GM12878 (cell line): Measurements from ENCODE around the gene OXCT1. TPM values are rescaled to one million over a fixed set of nuclear protein-coding genes. Genes with fewer than 3 reads are reported as not detected.

Experiments used
- ATAC-seq: fragments of 200-7000 bp; cut with Tn5 transposase; 3 replicates; pipeline ENCODE4 v1.9.1; 2020; ENCODE audit warnings: mild to moderate bottlenecking, moderate library complexity
- BruUV-seq: library from RNA; stranded (reverse); fragments of 400-500 nt; replicated peaks from 2 replicates; lab custom pipeline; 2021; lab: Mats Ljungman, UMichigan
- CTCF ChIA-PET: fragments of 300-600 bp; sonication (Branson Sonifier 250); formaldehyde crosslinking; extraction: SDS; loops from one replicate; lab custom pipeline; 2021; ENCODE audit warnings: inconsistent platforms; lab: Yijun Ruan, JAX
- POLR2A ChIA-PET: fragments of 350-600 bp; formaldehyde crosslinking; extraction: SDS; loops from one replicate; lab custom pipeline; 2021; ENCODE audit warnings: inconsistent platforms; lab: Charles Lee
- RAD21 ChIA-PET: fragments of 300-600 bp; sonication (Branson Sonifier 250); formaldehyde crosslinking; loops from one replicate; lab custom pipeline; 2023; ENCODE audit warnings: antibody characterized with exemption; ENCODE audit not compliant: unreplicated experiment; lab: Charles Lee
- SMC1A ChIA-PET: fragments of 300-600 bp; sonication (Branson Sonifier 250); formaldehyde crosslinking; loops from one replicate; lab custom pipeline; 2023; ENCODE audit not compliant: unreplicated experiment, uncharacterized antibody; lab: Charles Lee
- DNase-seq: peaks from one replicate; pipeline ENCODE4 v3.0.0-alpha.2; 2011; ENCODE audit warnings: low read depth, low spot score
- FAIRE-seq: peaks from 3 replicates; lab custom pipeline; 2011; peaks lifted over from hg19 to GRCh38; lab: Jason Lieb, UNC
- H2AFZ ChIP-seq: 2 replicates; pipeline ENCODE4 v1.6.0; 2011; ENCODE audit warnings: low read depth, low read length, control low read depth; ENCODE audit not compliant: control insufficient read depth
- H3K27ac ChIP-seq: 2 replicates; pipeline ENCODE4 v1.5.1; 2011; ENCODE audit warnings: control low read depth; ENCODE audit not compliant: control insufficient read depth, insufficient read depth
- H3K27me3 ChIP-seq, 2 experiments: replicated peaks in 1 of 2; 2 replicates each; pipeline versions ENCODE4 v1.6.0 to v1.6.1; 2011; ENCODE audit warnings: low read length in 1 of 2; ENCODE audit not compliant: control insufficient read depth in 2 of 2, insufficient read depth in 2 of 2
- H3K36me3 ChIP-seq, 2 experiments: 2 replicates each; pipeline ENCODE4 v1.5.1; 2011; ENCODE audit warnings: low read length in 1 of 2; ENCODE audit not compliant: control insufficient read depth in 2 of 2, insufficient read depth in 2 of 2
- H3K4me1 ChIP-seq: 2 replicates; pipeline ENCODE4 v1.6.1; 2011; ENCODE audit warnings: mild to moderate bottlenecking, low read length, moderate library complexity, mixed read lengths; ENCODE audit not compliant: control insufficient read depth, insufficient read depth
- H3K4me2 ChIP-seq: 2 replicates; pipeline ENCODE4 v1.6.0; 2011; ENCODE audit warnings: control low read depth; ENCODE audit not compliant: control insufficient read depth, insufficient read depth
- H3K4me3 ChIP-seq: fragments of 200-600 bp; sonication (generic); 2 replicates; pipeline ENCODE4 v1.5.1; 2016
- H3K79me2 ChIP-seq: 2 replicates; pipeline ENCODE4 v1.6.0; 2011; ENCODE audit warnings: low read length; ENCODE audit not compliant: control insufficient read depth, insufficient read depth
- H3K9ac ChIP-seq: 2 replicates; pipeline ENCODE4 v1.8.0; 2011; ENCODE audit warnings: low read length, control low read depth, mixed read lengths; ENCODE audit not compliant: control insufficient read depth, insufficient read depth
- H3K9me3 ChIP-seq: replicated peaks from 3 replicates; pipeline ENCODE4 v1.5.1; 2011; ENCODE audit warnings: mild to moderate bottlenecking, low read length; ENCODE audit not compliant: control insufficient read depth, insufficient read depth
- H4K20me1 ChIP-seq: 2 replicates; pipeline ENCODE4 v1.6.0; 2011; ENCODE audit not compliant: control insufficient read depth, insufficient read depth
- ATF7 ChIP-seq: fragments of 450-650 bp; IDR thresholded peaks from 2 replicates; pipeline ENCODE4 v1.6.1; 2016; ENCODE audit warnings: low read depth, mild to moderate bottlenecking
- BACH1 ChIP-seq: fragments of 450-650 bp; IDR thresholded peaks from 2 replicates; pipeline ENCODE4 v1.6.1; 2017; ENCODE audit warnings: mild to moderate bottlenecking, borderline replicate concordance
- MXI1 ChIP-seq: fragments of 150-350 bp; IDR thresholded peaks from 2 replicates; pipeline ENCODE4 v1.6.1; 2011; ENCODE audit warnings: low read depth, mild to moderate bottlenecking, inconsistent platforms, low read length, improper control_type of control experiment
- RAD21 ChIP-seq: IDR thresholded peaks from 2 replicates; pipeline ENCODE4 v1.6.1; 2011; ENCODE audit warnings: mild to moderate bottlenecking, low read depth, low read length, moderate library complexity; ENCODE audit not compliant: insufficient read depth
- ZNF207 ChIP-seq: fragments of 450-650 bp; IDR thresholded peaks from 2 replicates; pipeline ENCODE4 v1.6.1; 2014; ENCODE audit warnings: antibody characterized with exemption, mild to moderate bottlenecking, borderline replicate concordance
- ZNF384 ChIP-seq: IDR thresholded peaks from 2 replicates; pipeline ENCODE4 v1.6.1; 2012; ENCODE audit warnings: low read depth, mild to moderate bottlenecking, low read length, improper control_type of control experiment, borderline replicate concordance
- WGBS: methylation state at CpG from one replicate; pipeline ENCODE4 v1.1.6; 2016; ENCODE audit warnings: low lambda C conversion rate; ENCODE audit not compliant: insufficient replicate concordance, insufficient coverage; ENCODE audit errors: missing lambda C conversion rate; 5-methylcytosine and 5-hydroxymethylcytosine counted together
- in situ Hi-C: fragments of 300-500 bp; cut with MboI; formaldehyde crosslinking; loops from 9 replicates; pipeline ENCODE4 v1.14.3; 2018; ENCODE audit warnings: mixed read lengths
- intact Hi-C: fragments of 100-400 bp; cut with micrococcal nuclease; formaldehyde crosslinking; loops from one replicate; pipeline ENCODE4 v1.14.2; 2022; ENCODE audit not compliant: unreplicated experiment
- polyA plus RNA-seq, 11 experiments: library from polyadenylated mRNA; depleted of rRNA in 4 of 11; unstranded in 6 of 11; stranded (reverse) in 5 of 11; fragments of >200 nt; fragmentation: Nextera tagmentation in 4 of 11; fragmentation: Illumina TruSeq in 1 of 11; extraction: Ambion mirVana in 4 of 11; extraction: Trizol in 1 of 11; gene quantifications; 1 replicate in 1 of 11; 2 replicates in 10 of 11; pipeline versions ENCODE4 v1.2.1 to v1.2.3, GENCODE V29; 2011 to 2016; ENCODE audit warnings: inconsistent platforms in 2 of 11, missing spikeins in 2 of 11, low read depth in 1 of 11
- total RNA-seq, 4 experiments: library from RNA; depleted of rRNA in 3 of 4; stranded (reverse); fragments of >200 nt in 3 of 4; fragmentation: Illumina TruSeq in 1 of 4; extraction: Trizol in 1 of 4; gene quantifications; 2 replicates each; pipeline versions ENCODE4 v1.2.1 to v1.2.3, GENCODE V29; 2013 to 2021
- TF ChIP-seq, protein P1 (sequence below): IDR thresholded peaks from 2 replicates; pipeline ENCODE4 v1.6.1; 2011; ENCODE audit warnings: mild to moderate bottlenecking, low read depth, low read length, moderate library complexity; ENCODE audit not compliant: insufficient replicate concordance

The OXCT1 gene
- total and polyA plus RNA-seq, 10 of the 15 experiments (the other 5 are each of a cell fraction or from before 2014, with no cell fraction given), result 46.9 to 103 (median 70.5) TPM

DNA sequence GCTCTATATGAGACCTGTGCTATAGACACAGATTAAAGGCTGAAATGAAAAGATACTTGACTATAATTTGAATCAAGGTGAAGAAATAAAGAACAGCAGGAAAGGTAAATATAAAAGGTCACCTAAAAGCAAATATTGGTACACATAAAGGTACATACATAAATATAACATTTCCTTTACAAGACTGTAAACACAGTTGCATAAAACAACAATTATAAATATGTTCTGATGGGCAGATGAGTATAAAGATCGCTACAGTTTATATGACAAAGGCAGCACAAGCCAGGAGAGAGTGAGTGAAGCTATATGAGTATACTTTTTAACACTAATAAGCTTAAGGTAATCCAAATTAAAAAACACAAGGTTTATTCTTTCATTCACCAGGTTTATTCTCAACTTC, 114.5 kb downstream of the OXCT1 start:
- ChIA-PET SMC1A (interaction anchor here (1.0 to 10.0 kb wide), 9 partner anchors 8 to 88 kb away, joined by 3 to 104 read pairs (median 4); no protein-coding TSS in a partner anchor), POLR2A (interaction anchor here (0.9 to 2.6 kb wide), 2 partner anchors 10 to 60 kb away, joined by 3 to 10 read pairs; no protein-coding TSS in a partner anchor), CTCF (interaction anchor here (0.7 to 6.6 kb wide), 16 partner anchors 8 to 88 kb away, joined by 3 to 38 read pairs (median 4); no protein-coding TSS in a partner anchor), RAD21 (interaction anchor here (1.0 to 1.5 kb wide), 6 partner anchors 10 to 88 kb away, joined by 3 to 7 read pairs (median 3); no protein-coding TSS in a partner anchor)
- no TSS peak for BruUV-seq
- Histone ChIP-seq H3K27me3 (no peaks in the 10 kb centered on the region), H3K4me2 (no peak overlapping the region), H3K9ac (no peak overlapping the region), H3K79me2 (no peaks in the 10 kb centered on the region), H3K4me1 (no peaks in the 10 kb centered on the region; the same call in 1 of the 2 replicates), H3K9me3 (no peaks in the 10 kb centered on the region), H4K20me1 (no peaks in the 10 kb centered on the region), H3K27ac (no peak overlapping the region), H3K4me3 (no peak overlapping the region), H3K36me3 (peaks cover 5 to 6% of the 10 kb centered on the region in 2 experiments; a peak in 3 of 4 replicates), H2AFZ (no peak overlapping the region)
- 96% methylated on average over 1 of the region's 1 CpG for WGBS
- intact Hi-C loops, result loop anchor here (5.0 kb wide), 1 partner anchor 87 kb away; no protein-coding TSS in a partner anchor
- no peak for FAIRE-seq
- in situ Hi-C loops, result no loop called here
- no peak for TF ChIP-seq ZNF384
- TF ChIP-seq, protein P1, sequence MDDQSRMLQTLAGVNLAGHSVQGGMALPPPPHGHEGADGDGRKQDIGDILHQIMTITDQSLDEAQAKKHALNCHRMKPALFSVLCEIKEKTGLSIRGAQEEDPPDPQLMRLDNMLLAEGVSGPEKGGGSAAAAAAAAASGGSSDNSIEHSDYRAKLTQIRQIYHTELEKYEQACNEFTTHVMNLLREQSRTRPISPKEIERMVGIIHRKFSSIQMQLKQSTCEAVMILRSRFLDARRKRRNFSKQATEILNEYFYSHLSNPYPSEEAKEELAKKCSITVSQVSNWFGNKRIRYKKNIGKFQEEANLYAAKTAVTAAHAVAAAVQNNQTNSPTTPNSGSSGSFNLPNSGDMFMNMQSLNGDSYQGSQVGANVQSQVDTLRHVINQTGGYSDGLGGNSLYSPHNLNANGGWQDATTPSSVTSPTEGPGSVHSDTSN, result no peak
- no peak for TF ChIP-seq ZNF207
- TF ChIP-seq RAD21, result no peak
- no peak for TF ChIP-seq ATF7
- TF ChIP-seq BACH1, result no peak
- TF ChIP-seq MXI1, result no peak
- no peak for ATAC-seq
- no peak for DNase-seq
